ENCODE data around the gene ELMOD1. TPM values are rescaled to one million over a fixed set of nuclear protein-coding genes. Genes with fewer than 3 reads are reported as not detected.

The ELMOD1 gene
- total RNA-seq, 3 donors from 2014 or later (not counting 1 experiment from before 2014, with no cell fraction given), result not detected

DNA sequence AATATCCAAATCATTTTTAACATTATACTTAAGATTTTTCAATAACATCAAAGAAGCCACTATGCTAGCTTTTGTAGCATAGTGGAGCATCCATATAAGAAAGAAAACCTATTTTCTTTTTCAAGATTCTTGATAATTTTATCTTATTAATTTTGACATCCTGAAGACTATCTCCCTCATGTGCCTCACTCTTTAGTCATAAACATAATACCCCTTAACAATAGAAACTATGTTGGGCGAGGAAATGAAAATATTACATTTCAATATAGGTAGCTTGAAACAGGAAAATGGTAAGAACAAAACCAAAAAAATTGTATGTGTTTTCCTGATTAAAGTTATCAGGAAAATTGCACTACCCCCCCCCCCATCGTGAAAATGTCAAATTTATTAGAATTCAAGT, 40.1 kb downstream of the ELMOD1 start:
- intact Hi-C loops (cut with micrococcal nuclease), result no loop called here
- Histone ChIP-seq H3K27me3 (ENCODE audit: control insufficient read depth, insufficient read depth, low read length) (no peaks in the 10 kb centered on the region), H3K27ac (ENCODE audit: low read length) (no peak overlapping the region), H3K36me3 (ENCODE audit: control insufficient read depth, insufficient read depth, low read length) (no peaks in the 10 kb centered on the region), H3K9me3 (ENCODE audit: control insufficient read depth, insufficient read depth, low read length) (no peaks in the 10 kb centered on the region), H3K4me3 (ENCODE audit: low read length) (no peak overlapping the region), H3K4me1 (ENCODE audit: control insufficient read depth, insufficient read depth, low read length) (no peaks in the 10 kb centered on the region)
- Mint-ChIP-seq H3K9me3 (no peaks in the 10 kb centered on the region), H3K27me3 (ENCODE audit: low read depth in 2 of 2) (peaks cover 24 to 51% of the 10 kb centered on the region in 2 donors), H3K4me3 (no peak overlapping the region), H3K36me3 (no peaks in the 10 kb centered on the region), H3K4me1 (no peaks in the 10 kb centered on the region), H3K27ac (no peak overlapping the region)
- no peak for DNase-seq
- WGBS (ENCODE audit: insufficient coverage), result no CpG with 5 or more reads among the region's 2 CpGs
- ATAC-seq, result no peak
- TF ChIP-seq, protein P1, sequence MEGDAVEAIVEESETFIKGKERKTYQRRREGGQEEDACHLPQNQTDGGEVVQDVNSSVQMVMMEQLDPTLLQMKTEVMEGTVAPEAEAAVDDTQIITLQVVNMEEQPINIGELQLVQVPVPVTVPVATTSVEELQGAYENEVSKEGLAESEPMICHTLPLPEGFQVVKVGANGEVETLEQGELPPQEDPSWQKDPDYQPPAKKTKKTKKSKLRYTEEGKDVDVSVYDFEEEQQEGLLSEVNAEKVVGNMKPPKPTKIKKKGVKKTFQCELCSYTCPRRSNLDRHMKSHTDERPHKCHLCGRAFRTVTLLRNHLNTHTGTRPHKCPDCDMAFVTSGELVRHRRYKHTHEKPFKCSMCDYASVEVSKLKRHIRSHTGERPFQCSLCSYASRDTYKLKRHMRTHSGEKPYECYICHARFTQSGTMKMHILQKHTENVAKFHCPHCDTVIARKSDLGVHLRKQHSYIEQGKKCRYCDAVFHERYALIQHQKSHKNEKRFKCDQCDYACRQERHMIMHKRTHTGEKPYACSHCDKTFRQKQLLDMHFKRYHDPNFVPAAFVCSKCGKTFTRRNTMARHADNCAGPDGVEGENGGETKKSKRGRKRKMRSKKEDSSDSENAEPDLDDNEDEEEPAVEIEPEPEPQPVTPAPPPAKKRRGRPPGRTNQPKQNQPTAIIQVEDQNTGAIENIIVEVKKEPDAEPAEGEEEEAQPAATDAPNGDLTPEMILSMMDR (IDR thresholded peaks at IDR 0.05), result no peak

DNA sequence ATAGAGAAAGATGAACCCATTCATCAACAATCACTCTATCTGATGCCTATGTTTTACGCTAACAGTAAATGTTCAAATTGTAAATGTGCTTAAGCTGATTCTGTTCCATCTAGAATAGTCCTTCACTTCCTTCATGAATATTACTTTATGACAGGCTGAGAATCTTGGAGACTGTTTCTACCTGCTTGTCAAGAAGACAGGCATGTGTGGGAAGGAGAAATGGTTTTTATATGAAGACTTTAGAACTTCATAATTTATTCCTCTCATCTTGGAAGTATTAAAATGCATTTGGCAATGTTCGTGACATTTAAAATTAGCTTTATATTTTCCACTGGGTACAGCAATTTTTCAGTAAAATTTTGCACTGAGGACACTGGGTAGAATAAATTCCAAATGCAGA, 41.0 kb downstream of the ELMOD1 start:
- H3K27me3 Mint-ChIP-seq (ENCODE audit: low read depth in 2 of 2), result peaks cover 21 to 48% of the 10 kb centered on the region in 2 donors

DNA sequence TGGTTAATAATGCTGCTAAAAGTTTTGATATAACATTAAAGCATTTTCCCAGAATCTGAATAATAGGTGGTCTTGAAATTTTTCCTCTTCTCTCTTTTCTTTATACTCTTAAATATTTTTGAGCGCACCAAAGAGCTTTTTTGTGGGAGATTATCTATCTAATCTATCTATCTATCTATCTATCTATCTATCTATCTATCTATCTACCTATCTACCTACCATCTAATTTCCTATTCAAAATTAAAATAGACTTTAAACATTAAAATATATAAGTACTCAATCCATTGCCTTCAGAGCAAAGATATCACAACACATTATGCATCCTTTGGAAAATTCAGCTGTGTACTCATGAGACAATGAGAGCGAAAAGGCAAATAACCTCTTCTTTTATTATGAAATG, 55.8 kb downstream of the ELMOD1 start:
- no peaks in the 10 kb centered on the region for H3K4me1 ChIP-seq (ENCODE audit: control insufficient read depth, insufficient read depth, low read length)
- TF ChIP-seq, protein P1 (IDR thresholded peaks at IDR 0.05), result no peak
- no peaks in the 10 kb centered on the region for H3K36me3 ChIP-seq (ENCODE audit: control insufficient read depth, insufficient read depth, low read length)
- Mint-ChIP-seq H3K27me3 (ENCODE audit: low read depth in 2 of 2) (peaks cover 8 to 11% of the 10 kb centered on the region in 2 donors), H3K9me3 (no peaks in the 10 kb centered on the region), H3K4me1 (no peaks in the 10 kb centered on the region), H3K4me3 (no peak overlapping the region), H3K36me3 (no peaks in the 10 kb centered on the region), H3K27ac (no peak overlapping the region)
- no peak overlapping the region for H3K4me3 ChIP-seq (ENCODE audit: low read length)
- no peaks in the 10 kb centered on the region for H3K9me3 ChIP-seq (ENCODE audit: control insufficient read depth, insufficient read depth, low read length)
- H3K27me3 ChIP-seq (ENCODE audit: control insufficient read depth, insufficient read depth, low read length), result no peaks in the 10 kb centered on the region
- ATAC-seq (no peak), DNase-seq (no peak)
- no peak overlapping the region for H3K27ac ChIP-seq (ENCODE audit: low read length)
- no CpG with 5 or more reads among the region's 2 CpGs for WGBS (ENCODE audit: insufficient coverage)
- intact Hi-C loops (cut with micrococcal nuclease), result no loop called here

More for the DNA sequence above, 41.0 kb downstream of the ELMOD1 start:
- intact Hi-C loops (cut with micrococcal nuclease), result no loop called here
- H3K4me3 ChIP-seq (ENCODE audit: low read length), result no peak overlapping the region
- H3K27me3 ChIP-seq (ENCODE audit: control insufficient read depth, insufficient read depth, low read length), result no peaks in the 10 kb centered on the region
- TF ChIP-seq, protein P1 (IDR thresholded peaks at IDR 0.05), result no peak
- ATAC-seq, result no peak
- H3K27ac ChIP-seq (ENCODE audit: low read length), result no peak overlapping the region
- no peak for DNase-seq
- no peaks in the 10 kb centered on the region for H3K36me3 ChIP-seq (ENCODE audit: control insufficient read depth, insufficient read depth, low read length)
- no CpG with 5 or more reads among the region's 2 CpGs for WGBS (ENCODE audit: insufficient coverage)
- Mint-ChIP-seq H3K9me3 (no peaks in the 10 kb centered on the region), H3K4me1 (no peaks in the 10 kb centered on the region), H3K4me3 (no peak overlapping the region), H3K27ac (no peak overlapping the region), H3K36me3 (no peaks in the 10 kb centered on the region)
- H3K9me3 ChIP-seq (ENCODE audit: control insufficient read depth, insufficient read depth, low read length), result no peaks in the 10 kb centered on the region
- H3K4me1 ChIP-seq (ENCODE audit: control insufficient read depth, insufficient read depth, low read length), result no peaks in the 10 kb centered on the region

DNA sequence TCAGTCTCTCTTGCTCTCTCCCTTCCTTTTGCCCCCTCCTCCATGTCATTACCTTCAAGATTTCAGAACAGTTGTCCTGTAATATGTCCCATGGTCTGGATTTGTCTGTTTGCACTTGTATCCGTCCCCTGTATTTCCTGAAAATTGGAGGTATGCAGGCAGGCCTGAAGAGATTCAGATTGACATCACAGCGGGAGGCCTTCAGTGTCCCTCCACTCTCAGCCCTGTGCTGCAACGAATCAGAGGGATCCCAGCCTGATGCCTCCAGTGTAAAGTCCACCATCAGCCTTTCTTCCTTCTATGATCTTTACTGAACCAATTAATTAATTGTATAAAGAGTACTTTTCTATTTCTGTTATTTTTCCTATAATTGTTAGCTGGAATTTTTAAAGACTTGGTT, 57.3 kb downstream of the ELMOD1 start:
- H3K36me3 Mint-ChIP-seq, result no peaks in the 10 kb centered on the region
- no peak for DNase-seq
- intact Hi-C loops (cut with micrococcal nuclease), result no loop called here
- Histone ChIP-seq H3K36me3 (ENCODE audit: control insufficient read depth, insufficient read depth, low read length) (no peaks in the 10 kb centered on the region), H3K4me1 (ENCODE audit: control insufficient read depth, insufficient read depth, low read length) (no peaks in the 10 kb centered on the region), H3K4me3 (ENCODE audit: low read length) (no peak overlapping the region), H3K27me3 (ENCODE audit: control insufficient read depth, insufficient read depth, low read length) (no peaks in the 10 kb centered on the region), H3K9me3 (ENCODE audit: control insufficient read depth, insufficient read depth, low read length) (no peaks in the 10 kb centered on the region), H3K27ac (ENCODE audit: low read length) (no peak overlapping the region)
- ATAC-seq, result no peak
- H3K4me3 Mint-ChIP-seq, result no peak overlapping the region
- no peaks in the 10 kb centered on the region for H3K4me1 Mint-ChIP-seq
- no peaks in the 10 kb centered on the region for H3K9me3 Mint-ChIP-seq
- WGBS (ENCODE audit: insufficient coverage), result 62% methylated on average over 3 of the region's 3 CpGs
- no peak overlapping the region for H3K27ac Mint-ChIP-seq
- TF ChIP-seq, protein P1 (IDR thresholded peaks at IDR 0.05), result no peak
- H3K27me3 Mint-ChIP-seq (ENCODE audit: low read depth in 2 of 2), result peaks cover 8 to 18% of the 10 kb centered on the region in 2 donors
